Left ventricle myocardium inferior (tissue), 1 donor: ENCODE results near the gene SETD6. TPM values are rescaled to one million over a fixed set of nuclear protein-coding genes. Genes with fewer than 3 reads are reported as not detected.

Experiments
- DNase-seq: peaks from one replicate; pipeline ENCODE4 v3.0.0-alpha.2; 2020
- H3K27ac ChIP-seq: fragments of 200-600 bp; replicated peaks from 2 replicates; pipeline ENCODE4 v1.8.0; 2021
- H3K27me3 ChIP-seq: fragments of 200-600 bp; 2 replicates; pipeline ENCODE4 v1.8.0; 2021; ENCODE audit warnings: low read depth
- H3K36me3 ChIP-seq: fragments of 200-600 bp; 2 replicates; pipeline ENCODE4 v1.8.0; 2021
- H3K4me1 ChIP-seq: fragments of 200-600 bp; 2 replicates; pipeline ENCODE4 v1.8.0; 2021
- H3K4me3 ChIP-seq: fragments of 200-600 bp; 2 replicates; pipeline ENCODE4 v1.8.0; 2021; ENCODE audit warnings: mild to moderate bottlenecking, moderate library complexity
- H3K9me3 ChIP-seq: fragments of 200-600 bp; replicated peaks from 2 replicates; pipeline ENCODE4 v1.8.0; 2021
- CTCF ChIP-seq: fragments of 200-600 bp; IDR thresholded peaks from 2 replicates; pipeline ENCODE4 v1.8.0; 2021; ENCODE audit warnings: antibody characterized with exemption, mild to moderate bottlenecking, borderline replicate concordance
- intact Hi-C: fragments of 100-400 bp; cut with micrococcal nuclease; formaldehyde crosslinking; loops from one replicate; pipeline ENCODE4 v1.11.0; 2022
- long read RNA-seq: library from polyadenylated mRNA; unstranded; transcript quantifications from one replicate; pipeline ENCODE4 v2.0.0, GENCODE V29; 2021
- total RNA-seq: library from RNA; stranded (reverse); fragmentation: NEBNext Ultra II Directional; extraction: Animal tissue kit (Norgen Biotek cat#: 25700); gene quantifications from one replicate; pipeline ENCODE4 v1.2.1, GENCODE V29; 2021
- donor health status: DM: no; HTN: yes; CAD: no; lungs with severe emphysema.

The SETD6 gene
- 16.8 TPM for total RNA-seq
- long read RNA-seq, transcript SETD6-202 (9 exons, 2,042 nt), result major isoform, 5 of 10 reads
- long read RNA-seq, partial matches to known transcripts, result 1 of 10 reads
- long read RNA-seq, other reads (novel, unspliced or antisense), result 0 of 10 reads

GRCh38 chr16:58515125-58515870, at the start of gene SETD6:
SETD6 (plus strand) TSS chr16:58515517; CDS start chr16:58515538, 21 bp downstream.
- intact Hi-C loops, result no loop called here

GRCh38 chr16:58465817-58466216, 49.5 kb upstream of the SETD6 start:
- H3K9me3 ChIP-seq, result no peaks in the 10 kb centered on the region
- no peak for DNase-seq
- intact Hi-C loops, result no loop called here
- H3K4me1 ChIP-seq, result peaks cover 95% of the 10 kb centered on the region
- TF ChIP-seq CTCF, result no peak
- peak overlapping the region; percentile 79 for H3K4me3 ChIP-seq
- no peaks in the 10 kb centered on the region for H3K36me3 ChIP-seq
- H3K27me3 ChIP-seq, result peaks cover 31% of the 10 kb centered on the region
- peak overlapping the region; percentile 93 for H3K27ac ChIP-seq

More at GRCh38 chr16:58515125-58515870, at the start of gene SETD6:
- Histone ChIP-seq H3K27me3 (no peaks in the 10 kb centered on the region), H3K9me3 (no peaks in the 10 kb centered on the region), H3K36me3 (peaks cover 39% of the 10 kb centered on the region), H3K27ac (peak within 1 kb of the TSS; percentile 92), H3K4me1 (peaks cover 33% of the 10 kb centered on the region), H3K4me3 (peak within 1 kb of the TSS; percentile 94)
- DNase-seq, result peak; percentile 89
- peak; percentile 47 for TF ChIP-seq CTCF

GRCh38 chr16:58466396-58466795, 48.9 kb upstream of the SETD6 start:
- DNase-seq, result no peak
- Histone ChIP-seq H3K4me1 (peaks cover 96% of the 10 kb centered on the region), H3K27me3 (peaks cover 31% of the 10 kb centered on the region), H3K36me3 (no peaks in the 10 kb centered on the region), H3K4me3 (peak overlapping the region; percentile 79), H3K9me3 (no peaks in the 10 kb centered on the region), H3K27ac (peak overlapping the region; percentile 93)
- intact Hi-C loops, result no loop called here
- no peak for TF ChIP-seq CTCF

GRCh38 chr16:58467905-58468304, 47.4 kb upstream of the SETD6 start:
- intact Hi-C loops, result no loop called here
- Histone ChIP-seq H3K4me1 (peaks cover 96% of the 10 kb centered on the region), H3K27me3 (peaks cover 31% of the 10 kb centered on the region), H3K4me3 (peak overlapping the region; percentile 79), H3K36me3 (no peaks in the 10 kb centered on the region), H3K27ac (peak overlapping the region; percentile 93), H3K9me3 (no peaks in the 10 kb centered on the region)
- DNase-seq, result no peak
- no peak for TF ChIP-seq CTCF

- intact Hi-C loops, result no loop called here
- Histone ChIP-seq H3K27me3 (peaks cover 6% of the 10 kb centered on the region), H3K9me3 (no peaks in the 10 kb centered on the region), H3K27ac (peak overlapping the region; percentile 88), H3K4me3 (peak overlapping the region; percentile 9), H3K4me1 (peaks cover 100% of the 10 kb centered on the region), H3K36me3 (no peaks in the 10 kb centered on the region)
- no peak for TF ChIP-seq CTCF
- DNase-seq, result no peak
These were observed 43.9 kb upstream of the SETD6 start for GRCh38 chr16:58471209-58471975.
